HG02798 (cell line): ENCODE measurements around the gene HSPA1A.
"Not testable (repeated sequence)": the region's sequence is repeated elsewhere in the genome, so short reads cannot be mapped to it uniquely, and the experiment has no call there.

ENCODE experiments used
- ATAC-seq: cut with Tn5 transposase; IDR thresholded peaks from one replicate; pipeline ENCODE4 v1.9.1; 2021; ENCODE audit warnings: mild to moderate bottlenecking; ENCODE audit not compliant: unreplicated experiment, poor library complexity

The HSPA1A gene

DNA sequence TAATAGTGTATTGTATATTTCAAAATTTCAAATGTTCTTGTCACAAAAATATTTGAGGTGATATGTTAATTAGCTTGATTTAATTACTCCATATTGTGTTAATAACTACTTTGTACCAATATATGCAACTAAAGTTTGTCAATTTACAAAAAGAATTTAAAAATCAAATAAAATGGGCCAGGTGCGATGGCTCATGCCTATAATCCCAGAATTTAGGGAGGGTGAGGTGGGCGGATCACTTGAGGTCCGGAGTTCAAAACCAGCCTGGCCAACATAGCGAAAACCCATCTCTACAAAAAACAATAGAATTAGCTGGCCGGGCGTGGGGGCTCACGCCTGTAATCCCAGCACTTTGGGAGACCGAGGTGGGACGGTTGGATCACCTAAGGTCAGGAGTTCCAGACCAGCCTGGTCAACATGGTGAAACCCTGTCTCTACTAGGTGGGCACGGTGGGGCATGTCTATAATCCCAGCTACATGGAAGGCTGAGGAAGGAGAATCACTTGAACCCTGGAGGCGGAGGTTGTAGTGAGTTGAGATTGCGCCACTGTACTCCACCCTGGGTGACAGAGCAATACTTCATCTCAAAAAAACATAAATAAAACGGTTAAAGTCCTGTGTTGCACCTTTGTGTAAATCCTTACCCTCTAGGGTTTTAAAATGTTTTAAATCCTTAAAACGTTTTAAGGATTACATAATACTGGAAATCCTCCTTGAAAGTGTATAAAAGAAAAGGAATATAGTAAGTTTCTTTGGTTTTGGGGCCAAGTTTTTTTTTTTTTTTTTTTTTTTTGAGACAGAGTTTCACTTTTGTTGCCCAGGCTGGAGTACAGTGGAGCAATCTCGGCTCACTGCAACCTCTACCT lies 16.2 kb downstream of the HSPA1A start:
- no peak for ATAC-seq

DNA sequence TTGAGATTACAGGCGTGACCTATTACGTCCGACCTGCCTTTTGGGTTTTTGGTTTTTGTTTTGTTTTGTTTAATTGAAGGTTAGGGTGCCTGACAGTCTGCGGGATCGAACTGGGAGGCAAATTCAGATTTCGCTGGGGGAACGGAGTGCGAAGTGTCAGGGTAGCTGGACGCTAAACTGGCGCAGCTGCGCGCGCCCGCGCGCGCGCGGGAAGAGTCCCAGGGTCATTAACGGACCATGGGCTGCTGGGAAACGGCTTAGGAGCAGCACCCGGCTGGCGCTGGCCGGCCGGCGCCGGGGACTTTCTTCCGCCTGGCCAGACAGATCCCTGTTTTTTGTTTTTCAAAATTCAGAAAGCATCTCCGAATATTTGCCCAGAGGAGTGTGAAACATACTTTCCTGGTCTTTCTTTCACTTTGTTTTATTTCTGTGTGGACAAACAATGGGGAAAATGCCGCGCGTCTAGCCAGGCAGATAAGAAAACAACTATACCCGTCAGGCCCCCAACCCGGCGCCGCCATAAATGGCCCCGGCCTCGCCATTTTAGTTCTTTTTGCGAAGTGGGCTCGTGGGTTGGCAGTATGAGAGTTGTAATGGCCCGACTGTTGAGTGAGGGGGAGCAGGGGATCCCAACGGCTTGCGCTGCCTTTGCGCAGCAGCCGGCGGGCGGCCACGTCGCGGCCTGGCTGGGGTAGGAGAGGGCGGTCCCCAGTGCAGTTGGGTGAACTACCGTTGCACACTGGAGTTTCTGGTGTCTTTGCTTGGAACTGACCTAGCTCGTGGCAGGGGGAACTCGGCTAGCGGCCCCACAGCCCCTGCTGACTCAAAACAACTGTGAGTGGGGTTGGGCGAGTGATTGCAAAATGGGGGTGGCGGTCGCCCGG lies 19.3 kb downstream of the HSPA1A start:
- ATAC-seq: peak; percentile 55

DNA sequence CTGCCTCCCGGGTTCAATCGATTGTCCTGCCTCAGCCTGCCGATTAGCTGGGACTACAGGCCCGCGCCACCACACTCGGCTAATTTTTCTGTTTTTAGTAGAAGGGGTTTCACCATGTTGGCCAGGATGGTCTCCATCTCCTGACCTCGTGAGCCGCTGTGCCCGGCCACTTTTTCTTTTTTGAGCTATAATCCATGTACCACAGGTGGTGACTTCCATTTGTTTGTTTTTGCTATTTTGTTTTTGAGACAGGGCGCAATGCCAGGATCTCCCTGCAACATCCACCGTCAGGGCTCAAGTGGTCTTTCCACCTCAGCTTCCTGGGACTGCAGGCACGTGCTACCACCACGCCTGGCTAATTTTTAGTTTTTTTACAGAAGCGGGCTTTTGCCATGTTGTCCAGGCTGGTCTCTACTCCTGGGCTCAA lies 20.7 kb downstream of the HSPA1A start:
- no peak for ATAC-seq

DNA sequence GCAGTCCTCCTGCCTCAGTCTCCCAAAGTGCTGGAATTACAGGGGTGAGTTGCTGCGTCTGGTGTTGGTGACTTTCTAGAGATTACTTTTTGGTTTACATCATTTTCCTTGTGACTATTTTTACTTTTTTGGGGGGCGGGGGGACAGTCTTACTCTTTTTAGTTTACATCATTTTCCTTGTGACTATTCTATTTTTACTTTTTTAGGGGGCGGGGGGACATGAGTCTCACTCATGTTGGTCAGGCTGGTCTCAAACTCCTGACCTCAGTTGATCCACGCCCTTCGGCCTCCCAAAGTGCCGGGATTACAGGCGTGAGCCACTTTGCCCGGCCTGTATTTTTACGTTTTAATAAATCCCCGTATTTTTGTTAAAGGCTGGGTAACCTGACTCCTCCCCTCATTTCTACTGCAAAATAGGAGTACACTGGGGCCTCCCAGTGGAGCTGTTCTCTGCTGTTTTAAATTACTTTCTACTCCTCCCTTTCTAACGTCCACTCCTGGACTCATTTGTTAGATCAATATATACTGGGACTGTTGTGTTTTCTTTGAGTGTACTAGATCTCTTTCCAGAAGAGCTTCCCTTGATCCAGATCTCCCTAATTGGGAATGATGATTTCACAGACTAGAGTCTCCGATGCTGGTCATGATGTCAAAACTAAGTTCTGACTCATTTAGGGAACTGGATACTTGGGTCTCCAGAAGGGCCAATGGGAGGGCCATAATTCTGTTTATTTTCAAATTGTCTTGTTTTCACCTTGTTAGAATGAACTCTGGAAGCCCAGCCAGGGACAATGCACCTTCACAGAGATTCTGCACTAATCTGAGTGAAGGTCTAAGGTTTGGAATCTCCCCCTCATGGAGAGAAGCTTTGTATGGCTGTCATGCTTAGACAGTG lies 21.4 kb downstream of the HSPA1A start:
- ATAC-seq: no peak

DNA sequence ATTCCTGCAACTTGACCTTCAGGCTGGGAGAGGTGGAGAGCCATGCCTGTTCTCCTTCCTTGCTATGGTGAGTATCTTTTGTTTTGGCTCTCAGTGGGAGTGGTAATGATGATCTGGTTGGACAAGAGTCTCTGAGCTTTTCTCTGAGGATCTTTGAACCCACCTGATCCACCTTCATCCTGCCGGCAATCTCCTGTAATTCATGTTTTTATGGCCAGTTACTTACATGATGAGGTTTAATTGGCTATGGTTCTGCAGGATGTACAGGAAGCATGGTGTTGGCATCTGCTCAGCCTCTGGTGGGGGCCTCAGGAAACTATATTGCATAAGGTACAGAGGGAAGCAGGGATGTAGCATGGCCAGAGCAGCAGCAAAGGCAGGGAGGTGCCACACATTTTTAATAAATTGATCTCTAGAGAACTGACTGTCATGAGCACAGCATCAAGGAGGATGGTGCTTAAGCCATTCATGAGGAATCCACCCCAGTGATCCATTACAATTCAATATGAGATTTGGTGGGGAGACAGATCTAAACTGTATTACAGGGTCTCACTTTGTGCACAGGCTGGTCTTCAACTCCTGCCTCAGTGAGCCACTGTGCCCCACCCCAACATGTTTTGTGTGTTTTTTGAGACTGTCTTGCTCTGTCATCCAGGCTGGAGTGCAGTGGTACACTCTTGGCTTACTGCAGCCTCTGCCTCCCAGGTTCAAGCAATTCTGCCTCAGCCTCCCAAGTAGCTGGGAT lies 22.2 kb downstream of the HSPA1A start:
- ATAC-seq: no peak

DNA sequence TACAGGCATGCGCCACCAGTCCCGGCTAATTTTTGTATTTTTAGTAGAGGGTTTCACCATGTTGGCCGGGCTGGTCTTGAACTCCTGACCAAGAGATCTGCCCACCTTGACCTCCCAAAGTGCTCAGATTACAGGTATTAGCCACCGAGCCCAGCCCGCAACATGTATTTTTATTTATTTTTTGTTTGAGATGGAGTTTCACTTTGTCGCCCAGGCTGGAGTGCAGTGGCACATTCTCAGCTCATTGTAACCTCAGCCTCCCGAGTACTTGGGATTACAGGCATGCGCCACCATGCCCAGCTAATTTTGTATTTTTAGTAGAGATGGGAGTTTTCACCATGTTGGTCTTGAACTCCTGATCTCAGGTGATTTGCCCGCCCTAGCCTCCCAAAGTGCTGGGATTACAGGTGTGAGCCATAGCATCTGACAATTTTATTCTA lies 22.8 kb downstream of the HSPA1A start:
- not testable (repeated sequence) for ATAC-seq

DNA sequence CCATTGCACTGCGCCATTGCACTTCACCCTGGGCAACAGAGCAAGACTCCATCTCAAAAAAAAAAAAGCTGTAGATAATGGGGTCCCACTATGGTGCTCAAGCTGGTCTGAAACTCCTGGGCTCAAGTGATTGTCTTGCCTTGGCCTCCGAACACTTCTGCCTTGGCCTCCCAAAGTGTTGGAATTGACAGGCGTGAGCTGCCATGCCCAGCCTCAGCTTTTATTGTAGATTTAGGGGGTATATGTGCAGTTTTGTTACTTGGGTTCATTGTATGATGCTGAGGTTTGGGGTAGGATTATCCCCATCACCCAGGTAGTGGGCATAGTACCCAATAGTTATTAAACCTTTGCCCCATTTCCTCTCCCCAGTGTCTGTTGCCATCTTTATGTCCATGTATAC lies 23.6 kb downstream of the HSPA1A start:
- no peak for ATAC-seq

DNA sequence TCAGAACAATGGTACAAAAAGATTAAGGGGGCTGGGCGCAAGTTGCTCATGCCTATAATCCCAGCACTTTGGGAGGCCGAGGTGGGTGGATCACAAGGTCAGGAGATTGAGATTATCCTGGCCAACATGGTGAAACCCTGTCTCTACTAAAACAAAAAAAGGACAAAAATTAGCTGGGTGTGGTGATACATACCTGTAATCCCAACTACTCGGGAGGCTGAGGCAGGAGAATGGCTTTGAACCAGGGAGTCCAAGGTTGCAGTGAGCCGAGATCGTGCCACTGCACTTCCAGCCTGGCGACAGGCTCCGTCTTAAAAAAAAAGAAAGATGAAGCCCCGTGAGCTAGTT lies 24.4 kb downstream of the HSPA1A start:
- ATAC-seq: not testable (repeated sequence)

DNA sequence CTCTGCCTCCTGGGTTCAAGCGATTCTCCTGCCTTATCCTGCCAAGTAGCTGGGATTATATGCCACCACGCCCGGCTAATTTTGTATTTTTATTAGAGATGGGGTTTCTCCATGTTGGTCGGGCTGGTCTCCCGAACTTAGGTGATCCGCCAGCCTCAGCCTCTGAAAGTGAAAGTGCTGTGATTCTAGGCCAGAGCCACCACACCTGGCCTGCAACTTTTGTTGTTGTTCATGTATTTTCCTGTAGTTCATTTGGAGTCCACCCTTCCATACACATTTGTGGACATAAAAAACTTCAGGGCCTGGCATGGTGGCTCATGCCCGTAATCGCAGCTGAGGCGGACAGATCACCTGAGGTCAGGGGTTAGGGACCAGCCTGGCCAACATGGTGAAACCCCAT lies 26.7 kb downstream of the HSPA1A start:
- ATAC-seq: no peak

DNA sequence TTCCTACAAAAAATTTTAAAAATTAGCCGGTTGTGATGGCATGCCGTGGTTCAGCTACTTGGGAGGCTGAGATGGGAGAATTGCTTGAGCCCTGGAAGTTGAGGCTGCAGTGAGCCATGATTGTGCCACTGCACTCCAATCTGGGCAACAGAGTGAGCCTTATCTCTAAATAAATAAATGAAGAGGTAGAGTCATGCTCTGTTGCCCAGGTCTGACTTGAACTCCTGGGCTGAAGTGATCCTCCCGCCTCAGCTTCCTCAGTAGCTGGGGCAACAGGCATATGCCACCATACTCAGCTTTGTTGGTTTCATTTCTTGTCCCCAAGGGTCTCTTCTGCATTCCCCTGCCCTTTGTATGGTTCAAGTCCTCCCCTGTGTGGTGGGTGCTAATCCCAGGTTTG lies 29.2 kb downstream of the HSPA1A start:
- no peak for ATAC-seq

DNA sequence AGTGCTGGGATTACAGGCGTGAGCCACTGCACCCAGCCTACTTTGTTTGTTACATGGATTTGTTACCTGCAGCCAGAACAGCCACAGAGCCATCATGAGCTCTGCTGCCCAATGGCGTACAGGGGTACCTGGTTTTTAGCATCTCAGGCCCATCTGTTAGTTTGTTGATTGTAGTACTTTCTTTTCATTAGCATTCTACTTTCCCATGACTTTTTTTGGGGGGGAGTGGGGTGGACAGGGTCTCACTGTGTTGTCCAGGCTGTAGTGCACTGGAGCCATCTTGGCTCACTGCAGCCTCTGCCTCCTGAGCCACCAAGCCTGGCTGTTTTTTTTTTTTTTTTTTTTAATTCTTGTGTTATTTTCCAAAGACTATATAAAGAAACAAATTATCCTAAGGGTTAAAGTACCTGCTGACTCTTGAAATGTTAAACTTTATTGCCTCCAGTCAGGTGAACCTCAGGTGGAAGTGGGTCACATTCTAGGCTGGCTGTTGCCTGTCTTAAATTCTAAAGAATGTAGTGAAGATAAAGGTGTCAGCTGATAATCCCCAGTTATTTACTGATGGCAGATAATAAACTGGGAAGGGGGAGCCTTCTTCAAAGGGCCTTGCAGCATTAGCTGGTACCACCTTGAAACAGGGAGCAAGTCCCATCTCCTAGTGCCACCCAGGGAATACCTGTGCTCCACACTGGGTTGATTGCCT lies 32.1 kb downstream of the HSPA1A start:
- no peak for ATAC-seq

DNA sequence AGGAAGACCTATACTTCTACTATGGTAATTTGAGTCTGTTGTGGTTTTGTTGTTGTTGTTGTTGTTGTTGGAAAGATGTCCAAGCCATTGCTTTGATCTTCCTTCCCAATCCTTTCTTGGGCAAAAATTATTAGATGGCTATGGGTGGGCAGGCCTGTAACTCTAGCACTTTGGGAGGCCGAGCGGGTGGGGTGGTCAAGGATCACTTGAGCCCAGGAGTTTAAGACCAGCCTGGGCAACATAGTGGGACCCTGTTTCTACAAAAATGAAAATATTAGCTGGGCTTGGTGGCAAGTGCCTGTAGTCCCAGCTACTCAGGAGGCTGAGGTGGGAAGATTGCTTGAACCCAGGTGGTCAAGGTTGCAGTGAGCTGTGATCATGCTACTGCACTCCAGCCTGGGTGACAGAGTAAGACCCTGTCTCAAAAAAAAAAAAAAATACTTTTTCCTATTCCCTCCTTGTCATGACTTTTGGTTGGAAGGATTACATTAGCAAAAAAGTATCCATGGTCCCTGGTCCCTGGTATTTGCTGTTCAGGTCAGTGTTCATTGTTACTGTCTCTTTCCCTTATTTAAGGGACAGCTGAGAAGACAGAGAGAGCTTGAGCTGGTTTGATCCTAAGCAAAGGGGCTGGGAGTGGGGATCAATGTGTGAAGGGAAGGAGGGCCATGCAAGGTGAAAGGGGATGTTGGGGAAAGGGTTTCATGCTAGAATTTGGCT lies 35.6 kb downstream of the HSPA1A start:
- ATAC-seq: no peak

DNA sequence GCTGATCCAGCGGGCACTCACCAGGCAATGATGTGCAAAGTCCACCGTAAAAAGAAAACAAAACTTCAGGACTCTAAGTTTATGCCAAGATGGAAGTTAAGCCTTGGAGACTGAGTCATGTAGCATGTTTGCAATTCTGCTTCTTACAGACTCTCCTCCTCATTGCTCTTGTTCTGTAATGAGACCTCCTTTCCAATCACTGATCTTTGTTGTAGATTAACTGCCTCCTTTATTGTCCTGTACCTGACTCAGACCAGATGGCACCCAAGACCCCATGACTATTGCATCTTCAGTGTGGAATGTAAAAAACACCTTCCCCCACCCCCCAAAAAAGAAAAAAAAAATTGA lies 36.1 kb downstream of the HSPA1A start:
- ATAC-seq: no peak

DNA sequence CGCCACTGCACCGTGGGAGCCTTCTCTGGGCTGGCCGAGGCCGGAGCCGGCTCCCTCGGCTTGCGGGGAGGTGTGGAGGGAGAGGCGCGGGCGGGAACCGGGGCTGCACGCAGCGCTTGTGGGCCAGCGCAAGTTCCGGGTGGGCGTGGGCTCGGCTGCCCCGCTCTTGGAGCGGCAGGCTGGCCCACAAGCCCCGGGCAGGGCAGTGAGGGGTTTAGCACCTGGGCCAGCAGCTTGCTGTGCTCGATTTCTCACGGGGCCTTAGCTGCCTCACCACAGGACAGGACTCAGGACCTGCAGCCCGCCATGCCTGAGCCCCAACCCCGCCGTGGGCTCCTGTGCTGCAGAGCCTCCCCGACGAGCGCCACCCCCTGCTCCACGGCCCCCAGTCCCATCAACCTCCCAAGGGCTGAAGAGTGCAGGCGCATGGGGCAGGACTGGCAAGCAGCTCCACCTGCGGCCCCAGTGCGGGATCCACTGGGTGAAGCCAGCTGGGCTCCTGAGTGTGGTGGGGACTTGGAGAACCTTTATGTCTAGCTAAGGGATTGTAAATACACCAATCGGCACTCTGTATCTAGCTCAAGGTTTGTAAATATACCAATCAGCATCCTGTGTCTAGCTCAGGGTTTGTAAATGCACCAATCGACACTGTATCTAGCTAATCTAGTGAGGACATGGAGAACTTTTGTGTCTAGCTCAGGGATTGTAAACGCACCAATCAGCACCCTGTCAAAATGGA lies 36.8 kb downstream of the HSPA1A start:
- not testable (repeated sequence) for ATAC-seq

DNA sequence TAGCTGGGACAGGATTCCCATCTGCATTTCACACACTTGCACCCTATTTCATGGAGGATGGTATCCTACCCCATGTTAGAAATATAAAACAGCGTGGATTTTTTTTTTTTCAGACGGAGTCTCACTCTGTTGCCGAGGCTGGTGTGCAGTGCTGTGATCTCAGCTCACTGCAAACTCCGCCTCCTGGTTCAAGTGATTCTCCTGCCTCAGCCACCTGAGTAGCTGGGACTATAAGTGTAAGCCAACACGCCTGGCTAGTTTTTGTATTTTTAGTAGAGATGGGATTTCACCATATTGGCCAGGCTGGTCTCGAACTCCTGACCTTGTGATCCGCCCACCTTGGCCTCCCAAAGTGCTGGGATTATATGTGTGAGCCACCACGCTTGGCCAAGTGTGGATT lies 42.4 kb downstream of the HSPA1A start:
- not testable (repeated sequence) for ATAC-seq

DNA sequence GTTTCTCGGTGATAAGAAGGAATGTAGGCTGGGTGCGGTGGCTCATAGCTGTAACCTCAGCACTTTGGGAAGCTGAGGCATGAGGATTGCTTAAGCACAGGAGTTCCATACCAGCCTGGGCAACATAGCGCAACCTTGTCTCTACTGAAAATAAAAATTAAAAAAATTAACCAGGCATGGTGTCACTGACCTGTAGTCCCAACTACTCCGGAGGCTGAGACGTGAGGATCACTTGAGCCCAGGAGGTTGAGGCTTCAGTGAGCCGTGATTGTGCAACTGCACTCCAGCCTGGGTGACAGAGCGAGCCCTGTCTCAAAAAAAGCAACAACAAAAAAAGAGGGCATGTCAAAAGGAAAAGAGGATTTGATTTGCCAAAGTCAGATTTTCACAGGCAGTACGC lies 43.4 kb downstream of the HSPA1A start:
- ATAC-seq: no peak

DNA sequence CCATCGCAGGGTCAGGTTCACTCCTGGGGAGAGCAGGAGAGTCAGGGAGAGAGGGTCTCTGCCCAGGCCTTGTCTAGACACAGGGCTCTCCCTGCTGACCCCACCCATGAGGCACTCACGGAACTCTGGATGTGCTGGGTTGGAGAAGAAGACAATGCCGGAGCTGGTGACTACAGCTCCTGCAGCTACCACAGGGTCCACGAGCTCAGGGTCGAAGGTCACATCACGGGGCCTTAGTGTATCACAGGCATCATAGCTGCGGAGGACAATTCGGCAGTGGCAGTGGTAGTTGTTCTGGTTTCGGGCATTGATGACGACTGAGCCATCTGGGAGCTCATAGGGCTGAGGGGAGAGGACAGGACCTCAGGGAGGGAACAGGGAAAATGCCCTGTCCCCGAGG lies 44.6 kb downstream of the HSPA1A start:
- ATAC-seq: no peak

DNA sequence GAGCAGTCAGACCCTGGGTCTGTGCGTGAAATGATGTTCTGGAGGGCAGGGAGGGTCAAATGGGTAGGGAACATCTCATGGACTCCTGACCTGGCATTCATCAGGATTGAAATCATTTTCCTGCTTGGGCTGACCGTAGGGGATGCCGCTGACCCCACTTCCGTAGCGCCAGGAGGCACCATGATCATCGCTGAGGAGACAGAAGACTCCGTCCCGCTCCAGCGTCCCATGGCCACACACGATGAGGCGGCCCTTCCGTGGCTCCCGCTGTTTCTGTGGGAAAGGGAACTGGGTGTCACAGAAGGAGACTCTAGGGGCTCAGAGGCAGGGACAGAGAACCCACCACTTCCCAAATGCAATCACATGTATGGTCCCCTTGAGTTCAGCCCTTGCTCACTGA lies 45.0 kb downstream of the HSPA1A start:
- no peak for ATAC-seq
